NCI-H748 (cell line): ENCODE measurements around the gene SNCB.
A peak's percentile ranks its signal among the peaks of the same experiment; 100 is the strongest.
"Not testable (repeated sequence)": the region's sequence is repeated elsewhere in the genome, so short reads cannot be mapped to it uniquely, and the experiment has no call there.

Experiments
- DNase-seq: peaks from one replicate; lab custom pipeline; 2025; ENCODE audit not compliant: unreplicated experiment; lab: John Stamatoyannopoulos, UW

The SNCB gene

DNA sequence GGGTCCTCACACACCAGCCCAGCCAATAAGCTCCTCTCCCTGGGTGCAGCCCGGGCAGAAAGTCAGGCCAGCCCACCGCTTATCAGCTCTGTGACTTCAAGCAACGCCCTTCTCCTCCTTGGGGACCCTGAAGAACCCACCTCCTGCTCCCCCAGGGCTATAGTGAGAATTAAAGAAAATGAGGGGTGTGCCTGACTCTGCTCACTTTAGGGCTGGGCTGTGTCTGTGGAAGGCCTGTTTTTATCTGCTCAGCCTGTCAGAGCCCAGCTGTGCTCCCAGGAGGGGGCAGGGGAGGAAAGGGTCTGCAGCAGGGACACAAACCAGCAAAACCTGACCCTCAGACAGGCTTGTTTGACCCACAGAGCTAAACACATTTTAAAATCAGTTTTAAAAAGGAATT is 24.3 kb downstream of the SNCB start:
- no peak for DNase-seq

DNA sequence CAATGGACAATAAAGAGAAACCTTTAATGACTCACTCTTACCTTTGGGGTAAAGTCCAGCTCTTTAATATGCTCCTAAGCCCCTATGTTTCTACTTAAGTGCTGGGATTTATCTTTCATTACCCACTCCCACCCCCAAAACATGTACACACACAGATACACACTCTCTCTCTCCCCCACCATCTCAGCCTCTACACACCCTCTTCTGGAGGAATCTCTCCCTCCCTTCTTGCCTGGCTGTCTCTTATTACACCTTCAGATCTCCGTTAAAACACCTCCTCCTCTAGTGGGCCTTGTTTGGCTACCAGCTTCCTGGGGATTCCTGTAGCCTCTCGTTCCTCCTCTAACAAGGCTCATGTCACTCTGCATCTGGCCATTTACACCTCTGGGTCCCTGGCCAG is 27.2 kb downstream of the SNCB start:
- no peak for DNase-seq

DNA sequence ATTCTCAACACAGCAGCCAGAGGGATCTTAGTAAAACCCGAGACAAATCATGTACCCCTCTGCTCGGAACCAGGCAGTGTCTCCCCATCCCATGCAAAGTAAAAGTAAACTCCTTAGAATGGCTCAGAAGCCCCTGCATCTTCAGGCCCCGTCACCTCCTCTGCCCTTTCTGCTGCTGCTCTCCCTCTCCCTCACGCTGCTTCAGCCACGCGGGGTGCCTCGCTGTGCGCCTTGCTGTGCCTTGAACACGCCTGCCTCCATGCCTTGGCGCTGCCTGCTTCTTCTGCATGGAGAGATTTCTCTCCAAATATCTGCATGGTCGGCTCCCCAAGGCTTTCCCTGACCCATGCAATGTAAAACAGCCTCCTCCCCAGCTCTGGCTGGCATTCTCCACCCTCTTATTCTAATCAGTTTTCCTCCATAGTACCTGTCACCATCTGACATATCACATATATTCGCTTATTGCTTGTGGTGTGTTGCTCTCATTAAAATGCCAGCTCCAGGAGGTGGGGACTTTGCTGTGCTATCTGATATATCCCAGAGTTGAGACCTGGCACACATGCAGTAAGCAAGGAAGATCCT is 28.3 kb downstream of the SNCB start:
- DNase-seq, result no peak

DNA sequence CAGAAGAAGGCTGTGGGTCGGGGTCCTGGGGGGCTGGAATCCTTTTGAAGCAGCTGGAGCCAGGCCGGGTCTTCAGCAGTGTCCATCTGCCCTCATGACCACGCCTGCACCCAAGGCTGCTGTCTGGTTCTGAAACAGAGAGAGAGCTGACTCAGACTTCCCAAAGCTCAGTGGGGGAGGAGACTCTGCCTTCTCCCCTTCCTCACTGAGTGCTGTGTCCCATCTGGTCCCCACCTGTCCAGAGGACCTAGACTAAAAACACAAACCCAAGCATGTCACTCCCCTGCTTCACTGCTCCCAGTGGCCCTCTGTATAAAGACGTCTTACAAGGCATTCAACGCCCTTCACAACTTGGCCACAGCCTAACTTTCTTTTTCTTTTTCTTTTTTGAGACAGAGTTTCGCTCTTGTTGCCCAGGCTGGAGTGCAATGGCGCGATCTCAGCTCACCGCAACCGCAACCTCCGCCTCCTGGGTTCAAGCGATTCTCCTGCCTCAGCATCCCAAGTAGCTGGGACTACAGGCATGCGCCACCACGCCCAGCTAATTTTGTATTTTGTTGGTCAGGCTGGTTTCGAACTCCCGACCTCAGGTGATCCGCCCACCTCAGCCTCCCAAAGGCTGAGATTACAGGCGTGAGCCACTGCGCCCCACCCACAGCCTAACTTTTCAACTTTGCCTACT is 30.4 kb downstream of the SNCB start:
- DNase-seq, result not testable (repeated sequence)

DNA sequence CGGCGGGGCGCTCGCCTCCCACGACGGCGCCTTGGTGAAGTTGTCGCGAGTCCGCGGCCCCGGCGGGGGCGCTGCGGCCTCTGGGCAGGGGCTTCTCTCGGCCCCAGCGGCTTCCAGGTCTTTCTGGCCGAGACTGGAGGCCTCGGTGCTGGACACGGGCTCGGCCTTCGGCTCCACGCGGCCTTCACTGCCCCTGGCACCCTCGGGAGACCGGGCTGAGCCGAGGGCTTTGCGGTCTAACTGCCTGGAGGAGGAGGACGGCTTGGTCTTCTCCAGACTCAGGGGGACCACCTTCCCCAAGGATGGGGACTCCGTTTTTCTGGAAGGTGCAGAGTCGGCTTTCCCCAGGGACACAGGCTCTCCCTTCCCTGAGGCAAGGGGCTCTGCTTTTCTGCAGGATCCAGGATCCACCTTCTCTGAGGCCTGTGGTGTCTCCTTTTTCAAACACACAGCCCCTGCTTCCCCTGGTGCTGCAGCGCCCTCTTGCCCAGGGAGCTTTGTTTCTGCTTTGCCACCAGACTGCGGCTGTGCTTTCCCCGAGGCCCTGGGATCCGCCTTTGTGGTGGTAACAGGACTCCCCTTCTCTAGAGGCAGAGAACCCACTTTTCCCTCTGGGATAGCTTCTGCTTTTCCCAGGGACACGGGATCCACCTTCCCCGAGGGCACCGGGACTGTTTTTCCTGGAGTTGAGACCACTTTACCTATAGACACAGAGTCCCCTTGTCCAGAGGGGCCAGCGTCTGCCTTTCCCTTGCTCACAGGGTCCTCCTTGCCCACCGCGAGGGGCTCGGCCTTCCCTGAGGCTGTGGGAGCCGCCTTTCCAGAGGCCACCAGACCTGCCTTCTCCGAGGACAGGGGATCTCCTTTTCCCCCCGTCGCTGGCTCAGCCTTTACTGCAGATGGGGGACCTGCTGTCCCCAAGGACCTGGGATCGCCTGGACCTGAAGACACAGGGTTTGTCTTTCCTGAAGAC is 32.6 kb downstream of the SNCB start:
- no peak for DNase-seq

DNA sequence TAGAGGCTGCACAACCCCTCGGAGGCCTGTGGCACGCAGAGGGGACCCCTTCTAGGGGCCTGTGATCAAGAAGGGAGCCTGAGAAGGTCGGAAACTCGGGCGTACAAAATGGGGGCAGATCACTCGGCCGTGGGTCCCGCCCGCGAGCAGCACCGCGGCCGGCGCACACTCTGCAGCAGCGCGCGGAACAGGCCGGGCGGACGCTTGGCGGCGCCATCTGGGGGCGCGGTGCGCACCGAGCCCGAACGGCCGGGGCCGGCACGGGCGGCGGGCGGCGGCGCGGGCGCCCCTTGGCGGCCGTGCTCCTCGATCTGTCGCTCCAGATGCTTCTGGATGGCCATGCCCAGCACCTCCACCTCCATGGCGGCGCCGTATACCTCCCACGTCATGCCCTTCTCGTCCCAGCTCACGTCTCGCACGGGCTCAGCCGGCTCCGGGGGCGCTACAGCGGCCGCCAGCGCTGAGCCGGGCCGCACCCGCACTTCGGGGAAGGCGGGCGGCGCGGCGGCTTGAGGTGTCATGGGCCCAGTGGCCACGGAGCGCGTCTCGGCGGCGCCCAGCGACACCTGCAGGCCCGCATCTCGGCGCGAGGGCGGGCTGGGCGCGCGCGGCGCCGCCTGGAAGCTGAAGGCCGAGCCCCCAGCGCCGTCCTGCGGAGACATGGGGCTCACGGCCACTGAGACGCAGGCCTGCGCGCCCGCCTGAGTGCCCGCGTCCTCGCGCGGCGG is 33.5 kb downstream of the SNCB start:
- DNase-seq, result no peak

DNA sequence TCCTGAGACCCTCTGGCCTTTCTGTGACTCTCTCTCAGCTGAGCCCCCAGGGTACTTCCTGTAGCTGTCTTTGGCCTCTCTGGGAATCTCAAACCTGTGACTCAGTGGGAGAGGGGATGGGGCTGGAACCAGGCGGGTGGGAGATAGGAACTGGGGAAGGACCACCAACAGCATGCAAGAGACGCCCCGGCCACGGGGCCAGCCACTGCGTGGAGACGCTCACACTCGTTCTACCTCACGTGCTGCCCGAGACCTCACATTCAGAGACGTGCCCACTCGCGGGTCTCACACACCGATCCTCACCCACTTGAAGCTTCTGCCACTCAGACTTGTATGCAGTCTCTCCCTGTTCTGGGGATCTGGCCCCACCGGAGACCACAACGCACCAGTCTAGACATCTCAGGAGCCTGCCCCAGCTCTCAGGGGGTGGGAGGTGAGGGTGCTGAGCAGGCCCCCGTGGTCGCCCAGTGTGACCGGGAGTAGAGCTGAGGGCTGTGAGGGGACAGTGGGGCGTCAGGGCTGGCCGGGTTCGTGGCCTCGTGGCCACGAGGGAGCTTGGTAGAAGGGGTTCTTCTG is 34.2 kb downstream of the SNCB start:
- DNase-seq, result no peak

DNA sequence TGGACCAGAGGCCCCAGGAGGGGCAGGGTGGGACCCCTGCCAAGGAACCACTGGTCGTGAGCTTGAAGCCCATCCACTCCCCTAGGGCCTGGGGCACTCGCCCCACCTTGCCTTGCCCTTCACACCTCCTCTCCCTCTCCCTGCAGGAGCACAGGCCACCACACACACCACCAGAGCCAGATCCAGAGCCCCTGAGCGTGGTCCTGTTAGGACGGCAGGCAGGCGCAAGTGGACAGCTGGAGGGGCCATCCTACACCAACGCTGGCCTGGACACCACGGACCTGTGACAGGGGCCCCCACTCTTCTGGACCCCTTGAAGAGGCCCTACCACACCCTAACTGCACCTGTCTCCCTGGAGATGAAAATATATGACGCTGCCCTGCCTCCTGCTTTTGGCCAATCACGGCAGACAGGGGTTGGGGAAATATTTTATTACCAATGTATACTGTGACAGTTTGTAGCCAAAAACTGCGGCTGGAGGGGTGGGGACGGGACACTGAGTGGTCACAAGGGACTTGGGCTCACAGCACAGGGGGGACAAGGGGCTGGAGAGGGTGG is 34.9 kb downstream of the SNCB start:
- no peak for DNase-seq

DNA sequence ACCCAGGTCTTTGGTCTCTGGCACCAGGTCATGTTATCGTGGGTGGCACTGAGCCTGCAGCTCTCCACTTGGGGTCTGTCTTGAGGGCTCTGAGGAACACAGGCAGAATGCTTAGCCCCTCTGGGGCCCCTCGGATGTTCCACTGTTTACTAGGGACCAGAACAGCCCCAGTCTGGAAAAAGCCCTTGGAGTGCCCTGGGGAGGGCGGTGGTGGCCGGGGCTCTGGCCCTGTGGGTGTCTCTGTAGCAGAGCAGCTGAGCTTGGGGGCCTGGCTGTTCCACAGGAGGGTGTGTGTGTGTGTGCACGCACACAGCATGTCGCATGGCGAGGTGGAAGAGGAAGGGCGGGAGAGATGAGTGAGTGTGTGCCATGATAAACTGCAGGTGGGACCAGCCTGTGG is 35.8 kb downstream of the SNCB start:
- no peak for DNase-seq

DNA sequence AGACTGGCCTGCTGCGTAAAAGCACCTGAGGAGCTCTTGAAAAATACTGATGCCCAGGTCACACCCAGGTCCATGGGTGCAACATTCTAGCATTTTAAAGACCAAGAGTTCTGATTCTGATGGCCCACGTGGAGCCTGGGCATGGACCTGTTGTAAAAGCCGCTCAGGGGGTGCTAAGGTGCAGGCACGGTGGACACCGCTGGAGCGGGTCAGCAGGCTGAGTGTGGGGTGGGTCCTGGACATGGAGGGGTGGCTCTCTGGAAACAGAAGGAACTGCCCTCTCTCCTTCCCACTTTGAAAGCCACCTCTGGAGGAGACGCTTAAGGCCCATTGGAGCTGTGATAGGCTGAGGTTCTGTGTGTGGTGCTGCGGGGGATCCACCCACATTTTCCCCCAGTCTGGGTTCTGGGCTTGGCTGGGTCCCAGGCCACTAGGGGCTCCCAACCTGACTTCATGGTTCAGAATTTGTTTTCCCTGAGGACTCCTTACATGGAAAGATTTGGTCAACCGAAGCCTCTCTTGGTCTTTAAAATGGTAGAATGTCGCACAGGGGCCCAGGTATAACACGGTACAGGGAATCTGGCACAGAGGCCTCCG is 37.0 kb downstream of the SNCB start:
- no peak for DNase-seq

DNA sequence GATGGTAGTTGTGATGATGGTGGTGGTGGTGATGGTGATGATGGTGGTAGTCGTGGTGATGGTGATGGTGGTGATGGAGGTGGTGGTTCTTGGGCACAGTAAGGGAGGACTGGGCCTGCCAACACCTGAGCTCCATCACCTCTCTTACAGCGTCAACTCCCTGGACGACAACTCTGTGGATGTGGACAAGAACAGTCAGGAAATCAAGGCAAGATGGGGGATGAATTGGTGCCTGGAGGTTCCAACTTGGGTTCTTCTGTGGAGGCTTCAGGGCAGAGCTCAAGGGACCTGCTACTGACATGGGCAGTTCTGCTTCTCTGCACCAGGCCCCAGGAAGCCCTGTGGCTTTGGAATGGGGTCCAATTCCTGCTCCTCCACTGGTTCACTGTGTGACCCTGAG is 37.8 kb downstream of the SNCB start:
- no peak for DNase-seq

DNA sequence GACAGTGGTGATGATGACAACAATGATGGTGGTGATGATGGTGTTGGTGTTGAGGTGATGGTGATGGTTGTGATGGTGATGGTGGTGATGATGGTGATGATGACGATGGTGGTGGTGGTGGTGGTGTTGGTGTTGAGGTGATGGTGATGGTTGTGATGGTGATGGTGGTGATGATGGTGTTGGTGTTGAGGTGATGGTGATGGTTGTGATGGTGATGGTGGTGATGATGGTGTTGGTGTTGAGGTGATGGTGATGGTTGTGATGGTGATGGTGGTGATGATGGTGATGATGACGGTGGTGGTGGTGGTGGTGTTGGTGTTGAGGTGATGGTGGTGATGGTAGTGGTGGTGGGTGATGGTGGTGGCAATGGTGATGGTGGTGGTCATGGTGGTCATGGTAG is 38.7 kb downstream of the SNCB start:
- not testable (repeated sequence) for DNase-seq

DNA sequence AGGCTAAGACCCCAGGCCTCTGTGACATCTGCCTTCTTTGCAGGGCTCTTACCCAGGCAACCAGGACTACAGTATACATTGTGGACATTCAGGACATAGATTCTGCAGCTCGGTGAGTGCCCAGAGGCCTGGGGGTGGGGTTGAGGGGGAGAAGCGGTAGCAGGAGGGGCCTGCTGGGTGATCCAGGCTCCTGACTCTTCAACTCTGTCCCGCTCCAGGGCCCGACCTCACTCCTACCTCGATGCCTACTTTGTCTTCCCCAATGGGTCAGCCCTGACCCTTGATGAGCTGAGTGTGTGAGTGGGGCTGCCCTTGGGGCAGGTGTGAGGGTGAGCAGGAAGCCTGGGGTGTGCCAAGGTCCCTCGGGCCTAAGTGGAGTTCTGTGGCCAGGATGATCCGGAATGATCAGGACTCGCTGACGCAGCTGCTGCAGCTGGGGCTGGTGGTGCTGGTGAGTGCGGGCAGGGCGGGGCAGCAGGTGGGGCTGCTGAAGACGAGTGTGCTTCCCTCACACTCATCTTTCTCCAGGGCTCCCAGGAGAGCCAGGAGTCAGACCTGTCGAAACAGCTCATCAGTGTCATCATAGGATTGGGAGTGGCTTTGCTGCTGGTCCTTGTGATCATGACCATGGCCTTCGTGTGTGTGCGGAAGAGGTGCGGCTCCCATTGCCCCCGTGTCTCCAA is 40.2 kb downstream of the SNCB start:
- peak; percentile 49 for DNase-seq

DNA sequence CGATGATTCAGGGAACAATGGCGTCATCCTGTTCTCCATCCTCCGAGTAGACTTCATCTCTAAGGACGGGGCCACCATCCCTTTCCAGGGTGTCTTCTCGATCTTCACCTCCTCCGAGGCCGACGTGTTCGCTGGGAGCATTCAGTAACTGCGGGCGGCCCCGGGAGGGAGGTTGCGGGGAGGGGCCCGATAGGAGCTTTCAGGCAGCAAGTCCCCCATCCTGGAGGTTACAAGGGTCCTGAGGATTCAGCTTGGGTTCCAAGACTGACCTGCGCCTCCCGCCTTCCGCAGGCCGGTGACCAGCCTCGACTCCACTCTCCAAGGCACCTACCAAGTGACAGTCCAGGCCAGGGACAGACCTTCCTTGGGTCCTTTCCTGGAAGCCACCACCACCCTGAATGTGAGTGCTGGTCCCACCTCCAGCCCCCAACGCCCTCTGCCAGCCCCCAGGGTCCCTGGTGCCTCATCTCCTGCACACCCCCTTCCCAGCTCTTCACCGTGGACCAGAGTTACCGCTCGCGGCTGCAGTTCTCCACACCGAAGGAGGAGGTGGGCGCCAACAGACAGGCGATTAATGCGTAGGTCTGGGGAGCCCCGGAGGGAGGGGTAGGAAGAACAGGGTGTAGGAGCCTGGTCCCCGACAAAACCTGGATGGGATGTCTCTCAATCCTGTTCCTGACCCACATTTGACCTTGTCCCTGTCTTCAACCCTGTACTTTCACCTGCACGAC is 41.1 kb downstream of the SNCB start:
- DNase-seq, result no peak

DNA sequence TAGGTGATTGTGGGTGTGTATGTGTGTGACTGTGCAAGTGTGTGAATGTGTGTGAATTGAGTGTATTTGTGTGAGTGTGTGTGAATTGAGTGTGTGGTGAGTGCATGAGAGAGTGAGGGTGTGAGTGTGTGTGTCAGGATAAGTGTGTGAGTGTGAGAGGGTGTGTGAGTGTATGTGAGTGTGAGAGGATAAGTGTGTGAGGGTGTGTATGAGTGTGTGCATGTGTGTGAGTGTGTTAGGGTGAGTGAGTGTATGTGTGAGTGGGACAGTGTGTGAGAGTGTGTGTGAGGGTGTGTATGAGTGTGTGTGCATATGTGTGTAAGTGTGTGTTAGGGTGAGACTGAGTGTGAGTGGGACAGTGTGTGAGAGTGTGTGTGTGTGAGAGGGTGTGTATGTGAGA is 42.0 kb downstream of the SNCB start:
- no peak for DNase-seq

DNA sequence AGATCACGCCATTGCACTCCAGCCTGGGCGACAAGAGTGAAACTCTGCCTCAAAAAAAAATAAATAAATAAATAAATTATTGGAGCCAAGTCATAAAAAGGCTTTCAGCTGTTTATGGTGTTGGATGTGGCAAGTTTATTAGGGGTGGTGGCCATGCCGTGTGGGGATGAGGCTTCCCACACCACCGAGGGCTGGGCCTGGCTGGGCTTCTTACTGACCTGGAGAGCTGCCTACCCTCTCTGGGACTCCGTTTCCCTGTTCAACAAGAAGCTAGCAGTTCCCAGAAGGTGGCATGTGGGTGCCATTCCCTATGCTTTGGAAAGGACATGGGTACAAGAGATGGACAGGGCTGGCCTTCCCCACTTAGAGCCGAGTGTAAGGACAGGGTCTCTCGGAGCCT is 42.9 kb downstream of the SNCB start:
- no peak for DNase-seq

DNA sequence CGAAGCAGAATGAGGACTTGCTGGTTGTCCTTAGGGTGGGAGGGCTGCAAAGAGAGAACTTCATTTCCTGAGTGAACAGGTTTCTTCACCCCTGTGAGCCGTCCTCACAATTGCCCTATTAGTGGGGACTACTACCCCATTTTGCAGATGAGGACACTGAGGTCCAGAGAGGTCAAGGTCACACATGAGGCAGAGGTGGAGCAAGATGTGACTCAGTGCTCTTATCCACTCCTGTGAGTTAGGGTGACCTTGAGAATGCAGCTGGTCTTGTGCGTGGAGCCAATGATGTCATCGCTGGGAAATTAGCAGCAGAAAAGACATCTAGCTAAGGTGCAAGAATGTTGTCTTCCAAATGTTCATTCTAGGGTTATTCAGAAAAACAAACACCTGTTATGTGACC is 47.3 kb downstream of the SNCB start:
- no peak for DNase-seq

DNA sequence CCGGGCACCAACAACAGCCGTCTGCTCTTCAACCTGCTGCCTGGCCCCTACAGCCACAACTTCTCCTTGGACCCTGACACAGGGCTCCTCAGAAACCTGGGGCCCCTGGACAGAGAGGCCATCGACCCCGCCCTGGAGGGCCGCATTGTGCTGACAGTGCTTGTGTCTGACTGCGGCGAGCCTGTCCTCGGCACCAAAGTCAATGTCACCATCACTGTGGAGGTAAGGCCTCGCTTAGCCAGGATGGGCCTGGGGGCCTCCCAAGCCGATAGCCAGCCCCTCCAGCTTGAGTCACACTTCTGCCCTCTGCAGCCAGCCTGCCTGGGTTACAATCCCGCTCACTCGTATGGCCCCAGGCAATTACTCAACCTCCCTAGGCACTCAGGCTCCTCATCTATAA is 49.0 kb downstream of the SNCB start:
- DNase-seq, result no peak

DNA sequence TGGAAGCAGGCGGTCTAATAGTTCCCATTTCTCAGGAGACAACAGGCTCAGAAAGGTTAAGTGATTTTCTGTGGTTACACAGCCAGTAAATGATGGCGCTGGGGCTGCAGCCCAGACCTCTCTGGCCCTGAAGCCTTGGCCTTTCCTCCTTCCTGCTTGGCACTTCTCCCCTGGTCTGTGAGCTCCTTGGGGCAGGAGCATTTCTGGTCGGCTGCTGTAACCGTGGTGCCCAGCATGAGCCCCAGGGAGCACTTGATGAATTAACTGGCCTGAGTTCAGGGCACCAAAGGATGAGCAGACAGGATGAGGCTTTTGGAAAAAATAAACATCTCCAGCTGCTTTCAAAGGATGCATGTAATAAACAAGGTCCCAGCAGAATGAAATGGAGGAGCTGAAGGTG is 51.0 kb downstream of the SNCB start:
- DNase-seq, result no peak
